Endothelial cell of umbilical vein (primary cell): Measurements from ENCODE around the gene ODF4. TPM values are rescaled to one million over a fixed set of nuclear protein-coding genes. Genes with fewer than 3 reads are reported as not detected.

Source experiments
- BruUV-seq: library from RNA; stranded (reverse); fragments of 400-500 nt; replicated peaks from 2 replicates; lab custom pipeline; 2021; lab: Mats Ljungman, UMichigan
- CTCF ChIA-PET: fragments of 300-600, 350-600 bp; sonication (Branson Sonifier 250); formaldehyde crosslinking; loops from one replicate; lab custom pipeline; 2021; ENCODE audit warnings: antibody characterized with exemption, inconsistent platforms; lab: Charles Lee
- POLR2A ChIA-PET: fragments of 300-600, 350-600 bp; sonication (Branson Sonifier 250); formaldehyde crosslinking; loops from one replicate; lab custom pipeline; 2021; ENCODE audit warnings: antibody characterized with exemption, inconsistent platforms; lab: Charles Lee
- DNase-seq: peaks from one replicate; pipeline ENCODE4 v3.0.0-alpha.2; 2011; ENCODE audit warnings: low read depth, low spot score
- FAIRE-seq: peaks from 2 replicates; lab custom pipeline; 2011; peaks lifted over from hg19 to GRCh38; lab: Jason Lieb, UNC
- H2AFZ ChIP-seq: 2 replicates; pipeline ENCODE4 v1.6.0; 2012; ENCODE audit warnings: low read depth, low read length, control low read depth, inconsistent platforms
- H3K27ac ChIP-seq: 2 replicates; pipeline ENCODE4 v1.5.1; 2011; ENCODE audit warnings: low read depth, mild to moderate bottlenecking, control low read depth, low read length, moderate library complexity; ENCODE audit not compliant: insufficient read depth
- H3K27me3 ChIP-seq, 2 experiments: 2 replicates each; pipeline versions ENCODE4 v1.6.0 to v1.6.1; 2011; ENCODE audit warnings: low read length in 2 of 2, mixed read lengths in 1 of 2; ENCODE audit not compliant: control insufficient read depth in 2 of 2, insufficient read depth in 2 of 2
- H3K36me3 ChIP-seq, 2 experiments: 2 replicates in 1 of 2; 3 replicates in 1 of 2; pipeline ENCODE4 v1.5.1; 2011; ENCODE audit warnings: low read length in 2 of 2, mild to moderate bottlenecking in 1 of 2, moderate library complexity in 1 of 2; ENCODE audit not compliant: control insufficient read depth in 2 of 2, insufficient read depth in 2 of 2; ENCODE audit errors: extremely low read depth in 1 of 2
- H3K4me1 ChIP-seq: 3 replicates; pipeline ENCODE4 v1.5.1; 2011; ENCODE audit warnings: mild to moderate bottlenecking, low read length; ENCODE audit not compliant: control insufficient read depth, insufficient read depth; ENCODE audit errors: extremely low read depth
- H3K4me2 ChIP-seq: 2 replicates; pipeline ENCODE4 v1.6.1; 2011; ENCODE audit warnings: low read length, control low read depth, mixed read lengths; ENCODE audit not compliant: insufficient read depth
- H3K4me3 ChIP-seq, 3 experiments: fragments of 200-600 bp in 1 of 3; sonication (generic), shearing (Covaris generic) in 1 of 3; replicated peaks in 1 of 3; 2 replicates each; pipeline ENCODE4 v1.5.1; 2011 to 2016; ENCODE audit warnings: control low read depth in 3 of 3, low read length in 3 of 3, mild to moderate bottlenecking in 2 of 3, inconsistent platforms in 1 of 3, low read depth in 1 of 3, moderate library complexity in 1 of 3; ENCODE audit not compliant: insufficient read depth in 1 of 3
- H3K79me2 ChIP-seq: 2 replicates; pipeline ENCODE4 v1.6.0; 2012; ENCODE audit warnings: low read length, inconsistent platforms; ENCODE audit not compliant: control insufficient read depth, insufficient read depth
- H3K9ac ChIP-seq: replicated peaks from 2 replicates; pipeline ENCODE3; 2011; ENCODE audit warnings: low read length, control low read depth; ENCODE audit not compliant: insufficient read depth; ENCODE audit errors: extremely low read depth
- H3K9me1 ChIP-seq: replicated peaks from 3 replicates; pipeline ENCODE4 v1.6.0; 2011; ENCODE audit warnings: mild to moderate bottlenecking, low read length; ENCODE audit not compliant: control insufficient read depth, insufficient read depth; ENCODE audit errors: extremely low read depth
- H3K9me3 ChIP-seq: replicated peaks from 2 replicates; pipeline ENCODE4 v1.5.1; 2012; ENCODE audit warnings: low read length, inconsistent platforms; ENCODE audit not compliant: control insufficient read depth, insufficient read depth
- H4K20me1 ChIP-seq: replicated peaks from 2 replicates; pipeline ENCODE3; 2011; ENCODE audit warnings: mild to moderate bottlenecking, low read length; ENCODE audit not compliant: control insufficient read depth, insufficient read depth; ENCODE audit errors: extremely low read depth
- EZH2 ChIP-seq: IDR thresholded peaks from 2 replicates; pipeline ENCODE4 v1.6.1; 2012; ENCODE audit warnings: borderline replicate concordance, low read depth, mild to moderate bottlenecking, moderate library complexity, low read length, inconsistent platforms; ENCODE audit not compliant: severe bottlenecking
- FOS ChIP-seq: IDR thresholded peaks from 2 replicates; pipeline ENCODE4 v1.6.1; 2011; ENCODE audit warnings: mild to moderate bottlenecking, low read length, moderate library complexity, borderline replicate concordance; ENCODE audit not compliant: insufficient read depth
- GATA2 ChIP-seq: IDR thresholded peaks from 2 replicates; pipeline ENCODE4 v1.7.0; 2011; ENCODE audit warnings: low read depth, mild to moderate bottlenecking, moderate library complexity, mixed read lengths, low read length; ENCODE audit not compliant: insufficient read length, insufficient read depth
- JUN ChIP-seq: IDR thresholded peaks from 2 replicates; pipeline ENCODE4 v1.6.1; 2011; ENCODE audit warnings: borderline replicate concordance, low read depth; ENCODE audit not compliant: insufficient read length, insufficient read depth
- MYC ChIP-seq: IDR thresholded peaks from one replicate; pipeline ENCODE4 v1.6.1; 2011; ENCODE audit warnings: mild to moderate bottlenecking, low read depth, low read length
- POLR2A ChIP-seq: IDR thresholded peaks from 2 replicates; pipeline ENCODE4 v1.6.1; 2012; ENCODE audit warnings: low read depth, mild to moderate bottlenecking, control low read depth, low read length
- POLR2AphosphoS5 ChIP-seq: IDR thresholded peaks from 2 replicates; pipeline ENCODE4 v1.6.1; 2012; ENCODE audit warnings: low read depth, mild to moderate bottlenecking, control low read depth, low read length, moderate library complexity; ENCODE audit not compliant: insufficient read depth
- dilution Hi-C: fragments of 300-500 bp; cut with MboI; formaldehyde crosslinking; loops from one replicate; pipeline ENCODE4 v1.15.0; 2019; ENCODE audit warnings: low sequenced_read_pairs; ENCODE audit not compliant: extremely low pct_ligation_motif_present
- intact Hi-C: fragments of 100-400 bp; cut with micrococcal nuclease; formaldehyde crosslinking; loops from one replicate; pipeline ENCODE4 v1.10.0; 2022
- polyA plus RNA-seq, 4 experiments: library from polyadenylated mRNA; depleted of rRNA in 3 of 4; stranded (reverse) in 3 of 4; unstranded in 1 of 4; fragments of >200 nt; gene quantifications; 2 replicates each; pipeline versions ENCODE4 v1.2.1 to v1.2.3, GENCODE V29; 2011 to 2012; ENCODE audit warnings: missing spikeins in 1 of 4
- total RNA-seq: library from RNA; stranded (reverse); gene quantifications from 2 replicates; pipeline ENCODE4 v1.2.3, GENCODE V29; 2021
- TF ChIP-seq, protein P1 (sequence below): IDR thresholded peaks from 2 replicates; pipeline ENCODE4 v1.6.1; 2011; ENCODE audit not compliant: insufficient read depth, insufficient read length
- TF ChIP-seq, protein P2 (sequence below), 2 donors: IDR thresholded peaks; 1 replicate in 1 of 2; 2 replicates in 1 of 2; pipeline ENCODE4 v1.5.1; 2011; ENCODE audit warnings: low read length in 2 of 2, mild to moderate bottlenecking in 2 of 2, moderate library complexity in 2 of 2, control low read depth in 1 of 2, inconsistent platforms in 1 of 2, low read depth in 1 of 2; ENCODE audit not compliant: insufficient read depth in 1 of 2; ENCODE audit errors: extremely low read depth in 1 of 2

The ODF4 gene
- total and polyA plus RNA-seq, 2 donors (not counting 3 experiments of a cell fraction or from before 2014, with no cell fraction given): not detected

DNA sequence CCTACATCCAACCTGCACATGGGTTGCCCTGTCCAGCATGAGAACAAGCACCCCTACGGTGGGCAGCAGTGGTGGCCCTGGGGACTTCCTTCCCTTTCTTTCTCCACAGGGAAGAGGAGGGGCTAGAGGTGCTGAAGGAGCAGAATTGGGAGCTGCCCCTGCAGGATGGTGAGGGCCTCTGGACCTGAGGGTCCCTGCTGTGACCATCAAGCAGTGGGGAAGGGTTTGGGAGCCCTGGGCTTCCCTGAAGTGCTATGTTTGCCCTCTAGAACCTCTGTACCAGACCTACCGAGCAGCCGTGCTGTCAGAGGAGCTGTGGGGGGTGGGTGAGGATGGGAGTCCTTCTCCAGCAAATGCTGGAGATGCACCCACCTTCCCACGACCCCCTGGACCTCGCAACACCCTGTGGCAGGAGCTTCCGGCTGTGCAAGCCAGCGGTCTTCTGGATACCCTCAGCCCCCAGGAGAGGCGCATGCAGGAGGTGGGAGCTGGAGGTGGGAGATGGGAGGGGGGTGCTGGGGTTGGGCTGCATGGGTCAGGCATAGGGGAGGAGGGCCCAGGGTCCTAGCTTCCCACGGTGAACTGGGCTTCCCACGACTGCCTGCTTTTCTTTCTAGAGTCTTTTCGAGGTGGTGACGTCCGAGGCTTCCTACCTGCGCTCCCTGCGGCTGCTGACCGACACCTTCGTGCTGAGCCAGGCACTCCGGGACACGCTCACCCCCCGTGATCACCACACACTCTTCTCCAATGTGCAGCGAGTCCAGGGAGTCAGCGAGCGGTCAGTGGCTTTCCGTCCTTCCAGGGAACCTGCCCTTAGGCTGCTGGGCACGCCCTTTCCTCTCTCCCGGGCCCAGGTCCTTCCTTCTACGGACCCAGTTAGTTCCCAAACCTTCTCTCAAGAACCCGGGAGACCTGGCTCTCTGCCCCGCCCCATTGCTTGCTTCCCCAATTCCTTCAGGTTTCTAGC is 24.6 kb upstream of the ODF4 start:
- H3K9me1 ChIP-seq: no peaks in the 10 kb centered on the region
- POLR2A ChIA-PET: no interaction called here
- peaks cover 18 to 44% of the 10 kb centered on the region in 2 experiments for H3K36me3 ChIP-seq
- no peaks in the 10 kb centered on the region for H4K20me1 ChIP-seq
- intact Hi-C loops: no loop called here
- no peak overlapping the region for H3K27ac ChIP-seq
- FAIRE-seq (no peak), DNase-seq (no peak)
- H3K4me1 ChIP-seq: peaks cover 27% of the 10 kb centered on the region
- no TSS peak for BruUV-seq
- no peak overlapping the region for H3K4me3 ChIP-seq
- dilution Hi-C loops: no loop called here
- H3K4me2 ChIP-seq: no peak overlapping the region
- CTCF ChIA-PET: interaction anchor here (0.9 to 1.5 kb wide), 4 partner anchors 11 to 61 kb away, joined by 3 to 4 read pairs (median 4); no protein-coding TSS in a partner anchor
- no peaks in the 10 kb centered on the region for H3K9me3 ChIP-seq
- H3K27me3 ChIP-seq: no peaks in the 10 kb centered on the region
- TF ChIP-seq POLR2A: peak; percentile 30
- TF ChIP-seq GATA2: no peak
- no peak overlapping the region for H3K9ac ChIP-seq
- peaks cover 32% of the 10 kb centered on the region for H3K79me2 ChIP-seq
- no peak overlapping the region for H2AFZ ChIP-seq

DNA sequence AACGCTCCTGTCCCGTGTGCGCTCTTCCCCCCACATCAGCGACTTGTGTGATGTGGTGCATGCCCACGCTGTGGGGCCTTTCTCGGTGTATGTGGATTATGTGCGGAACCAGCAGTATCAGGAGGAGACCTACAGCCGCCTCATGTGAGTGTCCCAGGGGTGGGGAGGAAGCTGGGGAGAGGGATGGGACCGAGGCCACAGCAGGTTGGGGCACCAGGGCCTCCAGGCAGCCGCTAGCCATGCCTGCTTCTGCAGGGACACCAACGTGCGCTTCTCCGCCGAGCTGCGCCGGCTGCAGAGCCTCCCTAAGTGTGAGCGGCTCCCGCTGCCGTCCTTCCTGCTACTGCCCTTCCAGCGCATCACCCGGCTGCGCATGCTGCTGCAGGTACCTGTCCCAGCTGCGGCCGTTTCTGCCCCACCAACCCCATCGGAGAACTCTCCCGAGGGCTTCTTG is 23.8 kb upstream of the ODF4 start:
- ChIA-PET CTCF (interaction anchor here (1.5 kb wide), 1 partner anchor 15 kb away, joined by 4 read pairs; no protein-coding TSS in a partner anchor), POLR2A (no interaction called here)
- H3K4me1 ChIP-seq: peaks cover 20% of the 10 kb centered on the region
- peaks cover 27% of the 10 kb centered on the region for H3K79me2 ChIP-seq
- no peak for DNase-seq
- H3K27me3 ChIP-seq: no peaks in the 10 kb centered on the region
- no peaks in the 10 kb centered on the region for H3K9me3 ChIP-seq
- no peaks in the 10 kb centered on the region for H4K20me1 ChIP-seq
- no peak overlapping the region for H2AFZ ChIP-seq
- no TSS peak for BruUV-seq
- H3K4me3 ChIP-seq: no peak overlapping the region
- dilution Hi-C loops: no loop called here
- no peak overlapping the region for H3K27ac ChIP-seq
- no peaks in the 10 kb centered on the region for H3K9me1 ChIP-seq
- H3K9ac ChIP-seq: no peak overlapping the region
- FAIRE-seq: no peak
- H3K4me2 ChIP-seq: no peak overlapping the region
- intact Hi-C loops: no loop called here
- TF ChIP-seq FOS (no peak), MYC (no peak), JUN (no peak), POLR2AphosphoS5 (no peak), POLR2A (no peak), GATA2 (no peak), EZH2 (no peak)
- TF ChIP-seq, protein P1, sequence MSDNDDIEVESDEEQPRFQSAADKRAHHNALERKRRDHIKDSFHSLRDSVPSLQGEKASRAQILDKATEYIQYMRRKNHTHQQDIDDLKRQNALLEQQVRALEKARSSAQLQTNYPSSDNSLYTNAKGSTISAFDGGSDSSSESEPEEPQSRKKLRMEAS: no peak
- TF ChIP-seq, protein P2, sequence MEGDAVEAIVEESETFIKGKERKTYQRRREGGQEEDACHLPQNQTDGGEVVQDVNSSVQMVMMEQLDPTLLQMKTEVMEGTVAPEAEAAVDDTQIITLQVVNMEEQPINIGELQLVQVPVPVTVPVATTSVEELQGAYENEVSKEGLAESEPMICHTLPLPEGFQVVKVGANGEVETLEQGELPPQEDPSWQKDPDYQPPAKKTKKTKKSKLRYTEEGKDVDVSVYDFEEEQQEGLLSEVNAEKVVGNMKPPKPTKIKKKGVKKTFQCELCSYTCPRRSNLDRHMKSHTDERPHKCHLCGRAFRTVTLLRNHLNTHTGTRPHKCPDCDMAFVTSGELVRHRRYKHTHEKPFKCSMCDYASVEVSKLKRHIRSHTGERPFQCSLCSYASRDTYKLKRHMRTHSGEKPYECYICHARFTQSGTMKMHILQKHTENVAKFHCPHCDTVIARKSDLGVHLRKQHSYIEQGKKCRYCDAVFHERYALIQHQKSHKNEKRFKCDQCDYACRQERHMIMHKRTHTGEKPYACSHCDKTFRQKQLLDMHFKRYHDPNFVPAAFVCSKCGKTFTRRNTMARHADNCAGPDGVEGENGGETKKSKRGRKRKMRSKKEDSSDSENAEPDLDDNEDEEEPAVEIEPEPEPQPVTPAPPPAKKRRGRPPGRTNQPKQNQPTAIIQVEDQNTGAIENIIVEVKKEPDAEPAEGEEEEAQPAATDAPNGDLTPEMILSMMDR (IDR thresholded peaks at IDR 0.05; ENCODE audit: extremely low read depth in 1 of 2, insufficient read depth in 1 of 2, low read depth in 1 of 2, low read length in 2 of 2): no peak
- peaks cover 18 to 48% of the 10 kb centered on the region in 2 experiments for H3K36me3 ChIP-seq
